ENCODE data around the gene NECTIN1.
A peak's percentile ranks its signal among the peaks of the same experiment; 100 is the strongest.

- peak in 1 of 2 donors; percentile 26 for TF ChIP-seq POLR2AphosphoS5 (IDR thresholded peaks at IDR 0.05; ENCODE audit: insufficient read depth in 1 of 2, low read depth in 1 of 2)
- TF ChIP-seq POLR2A (IDR thresholded peaks at IDR 0.05): no peak
- no peak for TF ChIP-seq CTCF (IDR thresholded peaks at IDR 0.05)
Measured at GRCh38 chr11:119701591-119702549, 27.1 kb downstream of the NECTIN1 start.
